ENCODE results near the gene METTL3. TPM values are rescaled to one million over a fixed set of nuclear protein-coding genes. Genes with fewer than 3 reads are reported as not detected.

Gene METTL3
- total and polyA plus RNA-seq, 2 of the 4 experiments (the other 2 are of a cell fraction): 90.6 to 109 TPM

GRCh38 chr14:21486640-21487087, 24.5 kb downstream of the METTL3 start:
- Histone ChIP-seq H3K4ac (ENCODE audit: low read depth, low read length) (no peak overlapping the region), H2BK15ac (ENCODE audit: low read depth, low read length) (no peak overlapping the region), H4K20me1 (ENCODE audit: insufficient read depth, low read length) (no peaks in the 10 kb centered on the region; the same call in 1 of the 2 replicates), H4K5ac (ENCODE audit: low read depth, low read length) (no peak overlapping the region), H2BK120ac (ENCODE audit: low read depth, low read length) (no peak overlapping the region), H3K36me3 (ENCODE audit: control insufficient read depth, insufficient read depth, low read length) (peaks cover 26% of the 10 kb centered on the region), H3K4me2 (ENCODE audit: low read depth, low read length) (peak overlapping the region; percentile 71), H3K18ac (ENCODE audit: low read depth, low read length) (no peak overlapping the region), H4K8ac (ENCODE audit: low read depth in 2 of 2, low read length in 2 of 2) (no peak overlapping the region), H2AK5ac (ENCODE audit: low read depth, low read length) (no peak overlapping the region), H2BK5ac (ENCODE audit: low read depth, low read length, poor library complexity, severe bottlenecking) (no peak overlapping the region), H2AK9ac (replicated peaks; ENCODE audit: low read depth, low read length, poor library complexity) (no peak overlapping the region), H3K27ac (ENCODE audit: insufficient read depth, low read length) (peak overlapping the region; percentile 37; the same call in 1 of the 2 replicates), H3K4me3 (ENCODE audit: insufficient read depth, low read depth, low read length) (no peak overlapping the region), H3K23ac (ENCODE audit: low read depth, low read length) (no peak overlapping the region), H3K14ac (replicated peaks; ENCODE audit: low read depth, low read length) (no peak overlapping the region), H3K79me1 (ENCODE audit: low read depth in 1 of 2, low read length in 2 of 2) (peaks cover 12 to 15% of the 10 kb centered on the region in 2 experiments), H3K9me3 (ENCODE audit: control insufficient read depth, insufficient read depth, low read length) (no peaks in the 10 kb centered on the region), H4K91ac (ENCODE audit: insufficient read depth, low read depth, low read length) (no peak overlapping the region), H3K4me1 (ENCODE audit: control insufficient read depth, insufficient read depth, low read length) (peaks cover 8% of the 10 kb centered on the region; the same call in 1 of the 2 replicates), H3K56ac (ENCODE audit: extremely low read depth, insufficient read depth, low read length) (no peak overlapping the region), H3K9ac (ENCODE audit: low read depth, low read length) (no peak overlapping the region), H2AFZ (replicated peaks; ENCODE audit: low read length, poor library complexity) (no peak overlapping the region), H3K9me1 (ENCODE audit: insufficient read depth, low read length) (peaks cover 3% of the 10 kb centered on the region), H3K27me3 (ENCODE audit: control insufficient read depth, insufficient read depth, low read length) (no peaks in the 10 kb centered on the region), H2BK20ac (ENCODE audit: low read depth, low read length) (no peak overlapping the region)
- peak; percentile 97 for ATAC-seq (ENCODE audit: low read depth)
- ChIA-PET POLR2A (ENCODE audit: unreplicated experiment) (no interaction called here), CTCF (no interaction called here)
- dilution Hi-C loops (cut with HindIII; ENCODE audit: low sequenced_read_pairs, unreplicated experiment) (no loop called here), in situ Hi-C loops (cut with MboI; ENCODE audit: low sequenced_read_pairs) (no loop called here), intact Hi-C loops (cut with micrococcal nuclease) (no loop called here)
- BruUV-seq (replicated peaks): no TSS peak
- TF ChIP-seq FOS (IDR thresholded peaks at IDR 0.05; ENCODE audit: low read depth, low read length) (no peak), MXI1 (IDR thresholded peaks at IDR 0.05; ENCODE audit: borderline replicate concordance, low read depth, low read length) (no peak), SMC3 (IDR thresholded peaks at IDR 0.05; ENCODE audit: low read depth, low read length) (no peak), RFX5 (IDR thresholded peaks at IDR 0.05; ENCODE audit: low read depth, low read length) (no peak), NFE2L2 (IDR thresholded peaks at IDR 0.05; ENCODE audit: low read depth, low read length) (no peak), ELK1 (IDR thresholded peaks at IDR 0.05; ENCODE audit: borderline replicate concordance, low read depth, low read length) (no peak), RCOR1 (IDR thresholded peaks at IDR 0.05; ENCODE audit: insufficient replicate concordance, low read length) (no peak), MAFK (IDR thresholded peaks at IDR 0.05; ENCODE audit: low read depth, low read length) (no peak), CEBPB (IDR thresholded peaks at IDR 0.05; ENCODE audit: low read depth, low read length) (peak; percentile 78)
- WGBS, 2 experiments (ENCODE audit: extremely low coverage in 2 of 2, insufficient read length in 1 of 2): no CpG with 5 or more reads among the region's 1 CpG
- DNase-seq: peak; percentile 79
